Adrenal gland (tissue), 12 donors: Measurements from ENCODE around the gene SPATS2. TPM values are rescaled to one million over a fixed set of nuclear protein-coding genes. Genes with fewer than 3 reads are reported as not detected.

Experiments
- DNase-seq, 7 donors: peaks; one replicate each; pipeline ENCODE4 v3.0.0-alpha.2; 2019 to 2020
- H3K27ac ChIP-seq, 5 donors: fragments of 200-600 bp; sonication (generic) in 4 of 5; 1 replicate in 3 of 5; 2 replicates in 2 of 5; pipeline versions ENCODE4 v1.5.1 to v1.8.0; 2016 to 2020; ENCODE audit warnings: mild to moderate bottlenecking in 1 of 5
- H3K27me3 ChIP-seq: fragments of 200-600 bp; 2 replicates; pipeline ENCODE4 v1.8.0; 2021
- H3K36me3 ChIP-seq, 2 donors: fragments of 200-600 bp; replicated peaks in 1 of 2; 1 replicate in 1 of 2; 2 replicates in 1 of 2; pipeline versions ENCODE4 v1.5.1 to v1.8.0; 2018 to 2022
- H3K4me1 ChIP-seq, 2 donors: fragments of 200-600 bp; replicated peaks in 1 of 2; 1 replicate in 1 of 2; 2 replicates in 1 of 2; pipeline versions ENCODE4 v1.5.1 to v1.8.0; 2018 to 2021
- H3K4me3 ChIP-seq, 4 donors: fragments of 200-600 bp; sonication (generic) in 3 of 4; one replicate each; pipeline ENCODE4 v1.5.1; 2016 to 2018
- H3K9me3 ChIP-seq, 3 donors: fragments of 200-600 bp; sonication (generic) in 1 of 3; replicated peaks in 1 of 3; 1 replicate in 2 of 3; 2 replicates in 1 of 3; pipeline versions ENCODE4 v1.5.1 to v1.8.0; 2016 to 2021
- POLR2A ChIP-seq, 2 donors: fragments of 450-650 bp; IDR thresholded peaks; one replicate each; pipeline ENCODE4 v1.6.1; 2017; ENCODE audit warnings: antibody characterized with exemption in 2 of 2, mild to moderate bottlenecking in 2 of 2, moderate library complexity in 1 of 2
- WGBS, 4 donors: extraction: QIAGEN DNeasy Blood & Tissue Kit in 2 of 4; methylation state at CpG; one replicate each; pipeline versions ENCODE4 v1.1.5 to v1.1.7; 2013 to 2017; 5-methylcytosine and 5-hydroxymethylcytosine counted together
- intact Hi-C, 2 donors: fragments of 100-400 bp; cut with DNase I; formaldehyde crosslinking; loops; one replicate each; pipeline versions ENCODE4 v1.14.1 to v1.15.0; 2022 to 2023
- polyA plus RNA-seq, 3 donors: library from polyadenylated mRNA; stranded (reverse); fragments of 200-250 nt in 2 of 3; fragments of 350-450 nt in 1 of 3; fragmentation: Illumina TruSeq in 1 of 3; extraction: RNeasy Lipid Tissue Mini Kit (QIAGEN cat#74804) in 1 of 3; gene quantifications; one replicate each; pipeline ENCODE4 v1.2.3, GENCODE V29; 2013 to 2014
- total RNA-seq, 9 donors: library from RNA; depleted of rRNA in 4 of 9; stranded (reverse); fragments of >200 nt in 4 of 9; fragments of 120-200 nt in 1 of 9; fragmentation: NEBNext Ultra II Directional in 1 of 9; extraction: Animal tissue kit (Norgen Biotek cat#: 25700) in 1 of 9; gene quantifications; one replicate each; pipeline versions ENCODE4 v1.1.0 to v1.2.4, GENCODE V29; 2013 to 2023
- TF ChIP-seq, protein P1 (sequence below), 6 experiments: fragments of 450-650 bp in 4 of 6; fragments of 200-600 bp in 2 of 6; sonication (generic) in 1 of 6; IDR thresholded peaks; 1 replicate in 5 of 6; 2 replicates in 1 of 6; pipeline versions ENCODE4 v1.5.1 to v1.8.0; 2016 to 2021; ENCODE audit warnings: antibody characterized with exemption in 6 of 6, mild to moderate bottlenecking in 2 of 6, moderate library complexity in 1 of 6
- donor health status: healthy with polysubstance abuse.
- donor health status: Bipolar disorder and iron deficiency.
- donor health status: DM: yes; HTN: yes; CAD: no.
- donor health status: DM: no; HTN: no; CAD: no.
- donor health status: DM: no; HTN: no; CAD: no.
- donor health status: DM: yes; HTN: yes; CAD: no.

The SPATS2 gene
- total and polyA plus RNA-seq, 12 donors = 4.9 to 23.1 (median 15.1) TPM

DNA sequence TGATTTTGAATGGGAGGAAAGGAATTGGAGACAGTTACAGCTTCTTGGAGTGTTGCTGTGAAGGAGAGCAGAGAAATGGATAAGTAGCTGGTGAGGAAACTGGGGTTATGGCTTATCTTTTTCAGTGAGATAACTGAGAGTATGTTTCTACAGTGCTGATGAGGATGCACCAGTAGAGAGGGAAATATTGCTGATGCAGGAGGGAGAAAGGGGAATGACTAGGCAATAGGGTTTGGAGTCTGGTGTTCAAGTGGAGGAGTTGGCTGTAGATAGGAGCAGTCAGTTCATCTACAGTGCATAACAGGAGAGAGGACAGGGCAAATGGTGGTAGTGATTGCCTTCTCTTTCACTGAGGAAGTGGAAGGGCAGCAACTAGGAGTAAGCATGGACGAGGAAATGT is 33.0 kb downstream of the SPATS2 start:
- Histone ChIP-seq H3K4me3 (no peak overlapping the region), H3K27ac (no peak overlapping the region), H3K36me3 (no peaks in the 10 kb centered on the region), H3K27me3 (no peaks in the 10 kb centered on the region), H3K4me1 (peaks cover 0 to 5% of the 10 kb centered on the region in 2 donors), H3K9me3 (no peaks in the 10 kb centered on the region)
- DNase-seq = no peak
- 79 to 96% (median 89%) methylated on average over 1 of the region's 1 CpG for WGBS, 4 donors
- no peak for TF ChIP-seq POLR2A (IDR thresholded peaks at IDR 0.05)
- TF ChIP-seq, protein P1, sequence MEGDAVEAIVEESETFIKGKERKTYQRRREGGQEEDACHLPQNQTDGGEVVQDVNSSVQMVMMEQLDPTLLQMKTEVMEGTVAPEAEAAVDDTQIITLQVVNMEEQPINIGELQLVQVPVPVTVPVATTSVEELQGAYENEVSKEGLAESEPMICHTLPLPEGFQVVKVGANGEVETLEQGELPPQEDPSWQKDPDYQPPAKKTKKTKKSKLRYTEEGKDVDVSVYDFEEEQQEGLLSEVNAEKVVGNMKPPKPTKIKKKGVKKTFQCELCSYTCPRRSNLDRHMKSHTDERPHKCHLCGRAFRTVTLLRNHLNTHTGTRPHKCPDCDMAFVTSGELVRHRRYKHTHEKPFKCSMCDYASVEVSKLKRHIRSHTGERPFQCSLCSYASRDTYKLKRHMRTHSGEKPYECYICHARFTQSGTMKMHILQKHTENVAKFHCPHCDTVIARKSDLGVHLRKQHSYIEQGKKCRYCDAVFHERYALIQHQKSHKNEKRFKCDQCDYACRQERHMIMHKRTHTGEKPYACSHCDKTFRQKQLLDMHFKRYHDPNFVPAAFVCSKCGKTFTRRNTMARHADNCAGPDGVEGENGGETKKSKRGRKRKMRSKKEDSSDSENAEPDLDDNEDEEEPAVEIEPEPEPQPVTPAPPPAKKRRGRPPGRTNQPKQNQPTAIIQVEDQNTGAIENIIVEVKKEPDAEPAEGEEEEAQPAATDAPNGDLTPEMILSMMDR (IDR thresholded peaks at IDR 0.05) = no peak
- intact Hi-C loops = no loop called here

DNA sequence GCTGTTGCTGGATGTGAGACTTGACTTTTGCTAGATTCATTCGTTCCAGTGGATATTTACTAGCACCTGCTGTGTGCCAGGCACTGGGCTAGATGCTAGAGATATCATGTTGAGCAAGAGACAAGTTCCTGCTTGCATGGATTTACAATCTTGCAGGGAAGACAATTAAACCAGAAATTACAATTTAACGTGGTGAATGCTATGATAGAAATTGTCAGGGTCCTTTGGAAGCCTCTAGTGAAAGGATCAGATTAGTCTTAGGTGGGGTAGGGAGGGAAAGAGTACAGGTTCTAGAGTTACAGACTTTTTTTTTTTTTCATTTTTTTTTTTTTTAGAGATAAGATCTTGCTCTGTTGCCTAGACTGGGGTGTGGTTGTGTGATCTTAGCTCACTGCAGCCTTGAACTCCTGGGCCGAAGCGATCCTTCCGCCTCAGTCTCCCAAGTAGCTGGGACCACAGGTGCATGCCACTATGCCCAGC is 36.7 kb downstream of the SPATS2 start:
- 60 to 66% (median 64%) methylated on average over 5 of the region's 5 CpGs for WGBS, 4 donors
- no peak for DNase-seq

DNA sequence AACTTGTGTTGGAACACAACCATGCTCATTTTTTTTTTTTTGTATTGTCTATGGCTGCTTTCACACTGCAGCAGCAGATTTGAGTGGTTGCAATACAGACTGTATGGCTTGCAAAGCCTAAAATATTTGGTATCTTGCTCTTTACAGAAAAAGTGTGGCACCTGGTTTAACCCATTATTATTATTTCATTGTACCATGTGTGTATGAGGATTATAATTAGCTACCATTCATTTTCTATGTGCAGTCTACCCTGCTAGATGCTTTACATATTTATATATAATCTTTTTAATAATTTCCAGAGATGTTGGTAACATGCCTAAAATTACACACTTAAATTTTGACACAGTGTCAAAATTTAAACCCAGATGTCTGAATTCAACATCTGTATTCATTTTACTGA is 37.7 kb downstream of the SPATS2 start:
- H3K27me3 ChIP-seq = no peaks in the 10 kb centered on the region
- H3K9me3 ChIP-seq = no peaks in the 10 kb centered on the region
- intact Hi-C loops = no loop called here
- H3K4me3 ChIP-seq = no peak overlapping the region
- DNase-seq = no peak
- H3K27ac ChIP-seq = no peak overlapping the region
- H3K4me1 ChIP-seq = peaks cover 0 to 5% of the 10 kb centered on the region in 2 donors
- H3K36me3 ChIP-seq = no peaks in the 10 kb centered on the region
- TF ChIP-seq, protein P1 (IDR thresholded peaks at IDR 0.05) = no peak
- TF ChIP-seq POLR2A (IDR thresholded peaks at IDR 0.05) = no peak

More for the DNA sequence above, 36.7 kb downstream of the SPATS2 start:
- Histone ChIP-seq H3K4me3 (no peak overlapping the region), H3K27me3 (no peaks in the 10 kb centered on the region), H3K27ac (no peak overlapping the region), H3K4me1 (peaks cover 0 to 5% of the 10 kb centered on the region in 2 donors), H3K36me3 (no peaks in the 10 kb centered on the region), H3K9me3 (no peaks in the 10 kb centered on the region)
- TF ChIP-seq, protein P1 (IDR thresholded peaks at IDR 0.05) = no peak
- TF ChIP-seq POLR2A (IDR thresholded peaks at IDR 0.05) = no peak
- intact Hi-C loops = no loop called here

DNA sequence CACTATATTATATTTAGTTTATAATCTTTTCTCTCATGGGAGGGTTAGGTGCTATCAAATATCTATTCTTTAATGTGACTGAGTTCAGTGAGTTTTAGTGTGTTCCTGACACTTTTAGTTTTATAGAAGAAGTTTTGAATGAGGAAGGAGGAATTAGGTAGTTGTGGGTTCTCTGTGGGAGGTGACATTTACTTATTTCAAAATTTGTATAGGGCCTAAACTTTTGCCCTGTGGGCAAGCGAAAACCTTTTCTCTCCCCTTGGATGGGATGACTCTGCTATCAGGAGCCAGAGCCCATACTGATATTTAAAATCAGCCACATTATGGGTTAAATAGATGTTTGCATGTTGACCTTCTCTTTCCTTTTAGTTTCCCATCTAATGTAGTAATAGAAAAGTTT is 43.6 kb downstream of the SPATS2 start:
- 80 to 94% (median 91%) methylated on average over 1 of the region's 1 CpG for WGBS, 4 donors

More for the DNA sequence above, 43.6 kb downstream of the SPATS2 start:
- H3K9me3 ChIP-seq = no peaks in the 10 kb centered on the region
- no peaks in the 10 kb centered on the region for H3K36me3 ChIP-seq
- TF ChIP-seq, protein P1 (IDR thresholded peaks at IDR 0.05) = no peak
- TF ChIP-seq POLR2A (IDR thresholded peaks at IDR 0.05) = no peak
- no peaks in the 10 kb centered on the region for H3K4me1 ChIP-seq
- H3K4me3 ChIP-seq = no peak overlapping the region
- no peak overlapping the region for H3K27ac ChIP-seq
- H3K27me3 ChIP-seq = no peaks in the 10 kb centered on the region
- no peak for DNase-seq
- intact Hi-C loops = no loop called here
